Right lung (tissue), 10 donors: ENCODE results near the gene MBD3L1. TPM values are rescaled to one million over a fixed set of nuclear protein-coding genes. Genes with fewer than 3 reads are reported as not detected.
A peak's percentile ranks its signal among the peaks of the same experiment; 100 is the strongest.

ENCODE experiments used
- DNase-seq, 2 donors: peaks; one replicate each; pipeline ENCODE4 v3.0.0-alpha.2; 2013
- long read RNA-seq, 8 donors: transcript quantifications; one replicate each; lab custom pipeline, GENCODE V29; 2026
- polyA plus RNA-seq, 5 donors: library from polyadenylated mRNA; unstranded; fragments of 120-200 nt; gene quantifications; one replicate each; pipeline versions ENCODE4 v1.2.1 to v1.2.3, GENCODE V29; 2013; ENCODE audit warnings: inconsistent platforms in 1 of 5, low replicate concordance in 1 of 5; ENCODE audit not compliant: insufficient read length in 5 of 5, insufficient read depth in 1 of 5

Gene MBD3L1
- not detected for polyA plus RNA-seq
- long read RNA-seq, donor 1: 0 reads
- long read RNA-seq, donor 2, partial matches to known transcripts: 0 of 1 reads
- long read RNA-seq, donor 2, other reads (novel, unspliced or antisense): 0 of 1 reads
- long read RNA-seq, donor 3: 0 reads
- long read RNA-seq, donor 4: 0 reads
- long read RNA-seq, donor 5: 0 reads
- long read RNA-seq, donor 6: 0 reads
- long read RNA-seq, donor 7: 0 reads
- long read RNA-seq, donor 8: 0 reads

DNA sequence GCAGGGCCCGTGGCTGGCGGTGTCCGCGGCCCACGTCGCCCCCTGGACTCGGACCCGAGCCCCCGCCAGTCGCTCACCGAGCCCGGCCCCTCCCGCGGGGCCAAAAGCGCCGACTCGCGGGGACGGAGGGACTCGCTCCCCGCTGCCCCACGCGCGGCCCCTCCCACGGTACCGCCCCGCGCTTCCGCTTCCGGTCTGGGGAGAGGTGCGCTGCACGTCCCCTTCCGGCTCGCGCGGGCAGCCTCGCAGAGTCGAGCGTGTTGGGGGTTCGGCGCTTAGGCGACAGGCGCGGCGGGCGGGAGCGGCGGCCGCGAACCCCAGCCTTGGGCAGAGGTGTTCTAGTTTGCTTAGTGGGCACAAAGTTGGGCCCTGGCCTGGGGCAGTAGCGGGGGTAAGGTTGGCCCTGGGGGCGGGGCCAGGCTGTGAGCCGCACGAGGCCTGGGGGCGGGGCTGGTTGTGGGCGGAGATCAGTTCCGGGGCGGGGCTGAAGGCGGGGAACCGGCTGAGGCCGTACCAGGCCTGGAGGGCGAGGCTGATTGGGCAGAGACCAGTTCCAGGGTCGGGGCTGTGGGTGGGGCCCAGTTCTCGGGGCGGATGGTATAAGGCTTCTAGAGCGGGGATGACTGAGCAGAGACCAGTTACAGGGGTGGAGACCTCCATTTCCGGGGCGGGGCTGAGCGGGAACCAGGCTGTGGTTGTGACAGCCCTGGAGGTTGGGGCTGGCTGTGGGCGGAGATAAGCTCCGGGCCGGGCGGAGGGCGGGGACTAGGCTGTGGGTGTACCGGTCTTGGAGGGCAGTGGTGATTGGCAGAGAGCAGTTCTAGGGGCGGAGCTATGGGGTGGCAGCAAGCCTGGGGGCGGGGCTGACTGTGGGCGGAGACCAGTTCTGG lies at the start of gene MBD3L1, which contains the start of gene ZNF558:
MBD3L1 (plus strand) TSS at position 246 of the 890 bp plus-strand sequence. CDS start 10,302 bp downstream, outside the sequence.
ZNF558 (minus strand) TSS at position 173 of the 890 bp plus-strand sequence. CDS start 9,645 bp downstream, outside the sequence.
- DNase-seq: peak; percentile 95 to 96

DNA sequence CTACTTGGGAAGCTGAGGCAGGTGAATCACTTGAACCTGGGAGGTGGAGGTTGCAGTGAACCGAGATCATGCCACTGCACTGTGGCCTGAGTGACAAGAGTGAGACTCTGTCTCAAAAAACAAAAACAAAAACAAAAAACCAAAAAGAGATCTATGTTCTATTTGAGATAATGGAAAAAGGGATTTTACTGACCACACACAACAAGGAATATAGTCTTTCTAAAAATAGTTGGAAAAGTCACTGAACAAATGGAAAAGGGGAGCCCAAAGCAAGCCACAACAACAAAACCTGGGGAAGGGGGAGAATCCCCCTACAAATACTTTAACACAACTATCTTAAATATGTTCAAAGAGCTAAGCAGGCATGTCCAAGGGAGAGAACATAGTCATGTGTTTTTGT lies 37.4 kb upstream of the MBD3L1 start:
- no peak for DNase-seq

DNA sequence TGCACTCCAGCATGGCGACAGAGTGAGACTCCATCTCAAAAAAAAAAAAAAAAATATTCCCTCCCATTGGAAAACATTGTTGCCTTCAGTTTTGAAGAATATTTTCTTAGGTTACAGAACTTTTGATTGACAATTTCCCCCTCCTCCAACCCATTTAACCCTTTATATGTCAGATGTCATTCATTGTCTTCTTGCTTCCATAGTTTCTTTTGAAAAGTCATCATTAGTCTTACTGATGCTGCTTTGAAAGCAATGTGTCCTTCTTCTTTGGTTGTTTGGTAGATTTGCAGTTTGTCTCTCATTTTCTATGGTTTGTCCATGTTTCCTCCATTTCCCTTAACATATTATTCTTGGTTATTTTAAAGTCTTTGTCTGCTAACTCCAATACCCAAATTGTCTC lies 25.5 kb upstream of the MBD3L1 start:
- no peak for DNase-seq

DNA sequence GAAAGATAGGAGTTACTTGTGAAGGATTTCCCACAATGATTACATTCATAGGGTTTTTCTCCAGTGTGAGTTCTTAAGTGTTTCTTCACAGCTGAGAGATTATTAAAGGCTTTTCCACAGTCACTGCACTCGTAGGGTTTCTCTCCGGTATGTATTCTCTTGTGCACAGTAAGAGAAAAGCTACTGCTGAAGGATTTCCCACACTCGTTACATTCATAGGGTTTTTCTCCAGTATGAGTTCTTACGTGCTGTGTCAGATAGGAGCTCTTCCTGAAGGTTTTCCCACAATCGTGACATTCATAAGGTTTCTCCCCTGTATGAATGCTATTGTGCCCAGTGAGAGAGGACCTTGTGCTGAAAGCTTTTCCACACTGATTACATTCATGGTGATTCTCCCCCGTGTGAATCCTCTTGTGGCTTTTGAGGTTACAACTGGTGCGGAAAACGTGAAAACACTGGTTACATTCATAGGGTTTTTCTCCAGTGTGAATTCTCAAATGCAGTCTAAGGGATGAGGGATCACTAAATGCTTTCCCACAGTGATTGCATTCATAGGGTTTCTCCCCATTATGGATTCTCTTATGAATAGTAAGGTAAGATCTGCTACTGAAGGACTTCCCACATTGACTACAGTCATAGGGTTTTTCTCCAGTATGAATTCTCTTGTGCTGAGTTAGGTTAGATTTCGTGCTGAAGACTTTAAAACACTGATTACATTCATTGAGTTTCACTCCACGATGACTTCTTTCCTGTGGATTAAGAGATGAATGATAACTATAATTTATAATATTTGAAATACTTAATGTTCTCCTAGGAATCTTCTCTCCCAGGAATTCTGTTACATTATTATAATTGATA lies 20.6 kb upstream of the MBD3L1 start:
- no peak for DNase-seq

DNA sequence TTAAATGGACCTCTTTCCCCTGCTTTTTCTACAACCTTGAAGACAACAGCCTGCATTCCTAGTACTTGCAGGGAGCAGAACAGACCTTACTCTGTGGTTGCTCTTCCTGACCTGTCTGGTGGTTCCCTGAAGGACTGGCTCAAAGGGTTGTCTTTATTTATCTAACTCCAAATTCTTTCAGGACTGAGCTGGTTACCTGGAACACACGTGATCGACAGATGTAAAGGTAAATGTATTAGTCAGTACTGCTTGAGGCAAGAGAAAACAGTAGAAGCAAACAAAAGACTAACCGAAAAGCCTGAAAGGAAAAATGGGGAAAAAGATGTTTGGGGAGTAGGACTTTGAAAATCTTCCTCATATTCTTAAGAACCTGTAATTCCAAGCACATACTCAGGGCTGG lies 18.0 kb upstream of the MBD3L1 start:
- DNase-seq: no peak

DNA sequence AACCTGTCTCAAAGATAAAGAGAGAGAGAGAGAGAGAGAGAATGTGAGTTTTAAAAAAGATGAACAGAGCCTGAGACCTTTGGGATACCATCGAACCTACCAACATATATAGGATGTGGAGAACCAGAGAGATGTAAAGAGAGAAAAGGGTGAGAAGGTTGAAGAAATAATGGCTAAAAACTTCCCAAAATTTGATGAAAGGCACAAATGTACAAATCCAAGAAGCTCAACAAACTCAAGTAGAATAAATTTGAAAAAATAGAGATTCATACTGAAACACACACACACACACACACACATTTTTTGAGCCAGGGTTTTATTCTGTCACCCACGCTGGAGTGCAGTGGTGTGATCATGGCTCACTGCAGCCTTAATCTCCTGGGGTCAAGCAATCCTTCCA lies 16.4 kb upstream of the MBD3L1 start:
- DNase-seq: no peak

DNA sequence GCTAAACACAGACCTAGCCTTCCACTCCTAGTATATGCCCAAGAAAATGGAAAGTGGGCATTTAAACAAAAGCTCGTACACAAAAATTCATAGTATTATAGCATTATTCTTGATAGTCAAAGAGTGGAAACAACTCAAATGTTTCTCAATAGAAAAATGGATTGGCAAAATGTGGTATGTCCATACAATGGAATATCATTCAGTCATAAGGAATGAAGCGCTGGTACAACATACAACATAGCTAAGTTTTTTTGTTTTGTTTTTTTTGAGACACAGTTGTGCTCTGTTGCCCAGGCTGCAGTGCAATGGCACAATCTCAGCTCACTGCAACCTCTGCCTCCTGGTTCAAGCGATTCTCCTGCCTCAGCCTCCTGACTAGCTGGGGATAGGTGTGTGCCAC lies 11.9 kb upstream of the MBD3L1 start:
- no peak for DNase-seq

DNA sequence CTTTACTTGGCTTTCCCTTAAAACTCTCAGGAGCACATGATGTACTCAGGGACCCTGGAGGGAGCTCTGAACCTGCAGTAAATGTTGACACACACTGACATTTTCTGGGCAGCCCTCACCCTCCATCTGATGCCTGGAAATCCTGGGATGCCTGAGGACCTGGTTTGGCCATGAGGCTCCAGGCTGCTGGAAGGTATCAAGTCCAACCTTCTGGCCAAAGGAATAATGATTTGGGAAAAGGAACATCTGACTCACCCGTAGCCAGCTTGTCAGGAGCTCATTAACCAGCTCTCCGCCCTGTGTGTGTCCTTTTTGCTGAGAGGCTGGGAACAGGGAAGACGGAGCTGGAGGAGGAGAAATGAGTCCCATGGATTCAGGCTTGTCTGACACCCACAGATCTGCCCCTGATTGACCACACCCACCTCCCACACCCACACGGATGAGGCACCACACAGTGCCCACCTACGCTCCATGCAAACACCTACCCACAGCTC lies 10.4 kb upstream of the MBD3L1 start:
- DNase-seq: no peak

DNA sequence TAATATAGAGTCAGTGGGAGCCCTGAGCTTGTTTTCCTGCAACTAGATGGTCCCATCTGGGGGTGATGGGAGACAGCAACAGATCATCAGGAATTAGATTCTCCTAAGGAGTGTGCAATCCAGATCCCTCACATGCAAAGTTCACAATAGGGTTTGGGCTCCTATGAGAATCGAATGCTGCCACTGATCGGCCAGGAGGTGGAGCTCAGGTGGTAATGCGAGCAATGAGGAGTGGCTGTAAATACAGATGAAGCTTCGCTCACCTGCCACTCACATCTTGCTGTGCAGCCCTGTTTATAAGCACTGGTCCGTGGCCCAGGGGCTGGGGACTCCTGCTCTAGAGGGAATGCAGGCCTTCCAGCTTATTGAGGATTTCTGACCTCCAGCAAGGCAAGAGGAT lies 5.8 kb upstream of the MBD3L1 start:
- no peak for DNase-seq

DNA sequence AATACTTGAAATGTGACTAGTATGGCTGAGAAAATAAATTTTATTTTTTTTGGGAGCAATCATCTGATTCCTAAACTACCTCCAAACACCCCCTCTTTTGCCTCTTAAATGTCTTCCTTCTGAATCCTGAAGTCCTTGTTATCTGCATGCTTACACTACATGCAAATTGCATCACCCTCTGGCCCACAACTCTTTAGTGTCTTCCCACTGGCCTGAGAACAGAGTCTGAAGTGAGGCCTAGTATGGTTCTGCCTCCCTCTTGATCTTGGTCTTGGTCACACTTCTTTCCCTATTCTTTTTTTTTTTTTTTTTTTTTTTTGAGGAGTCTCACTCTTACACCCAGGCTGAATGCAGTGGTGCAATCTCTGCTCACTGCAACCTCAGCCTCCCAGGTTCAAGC lies 4.9 kb upstream of the MBD3L1 start:
- no peak for DNase-seq

DNA sequence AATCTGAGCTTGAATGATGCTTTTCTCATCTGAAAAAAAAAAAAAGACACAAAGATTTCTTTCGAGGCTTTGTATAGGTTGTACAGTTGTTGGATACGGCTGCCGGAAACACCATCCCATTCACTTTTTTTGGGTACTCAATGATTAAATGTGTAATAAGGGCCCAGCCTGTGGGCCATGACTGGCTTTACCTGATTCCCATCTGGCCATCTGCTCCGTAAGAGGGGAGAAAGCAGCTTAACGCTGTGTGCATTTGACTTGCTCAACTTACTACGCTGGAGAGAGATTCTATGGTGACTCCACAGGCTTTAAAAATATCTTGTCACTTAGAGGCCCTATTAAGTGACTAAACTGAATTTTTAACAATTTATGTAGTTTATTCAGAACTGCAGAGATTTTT lies 804 bp upstream of the MBD3L1 start:
- no peak for DNase-seq

DNA sequence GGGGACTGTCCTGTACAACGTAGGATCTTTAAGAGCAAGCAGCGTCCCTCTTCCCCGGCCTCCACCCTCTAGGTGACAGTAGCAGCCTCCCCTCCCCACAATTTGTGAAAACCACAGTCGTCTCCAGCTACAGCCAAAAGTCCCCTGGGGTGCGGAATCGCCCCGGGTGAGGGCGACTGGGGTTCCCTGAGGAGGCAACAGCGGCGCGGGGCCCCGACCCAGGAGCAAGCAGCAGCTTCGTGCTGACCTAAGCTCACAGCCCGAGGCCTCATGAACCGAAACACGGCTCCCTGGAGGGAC lies 395 bp upstream of the MBD3L1 start:
- DNase-seq: no peak

DNA sequence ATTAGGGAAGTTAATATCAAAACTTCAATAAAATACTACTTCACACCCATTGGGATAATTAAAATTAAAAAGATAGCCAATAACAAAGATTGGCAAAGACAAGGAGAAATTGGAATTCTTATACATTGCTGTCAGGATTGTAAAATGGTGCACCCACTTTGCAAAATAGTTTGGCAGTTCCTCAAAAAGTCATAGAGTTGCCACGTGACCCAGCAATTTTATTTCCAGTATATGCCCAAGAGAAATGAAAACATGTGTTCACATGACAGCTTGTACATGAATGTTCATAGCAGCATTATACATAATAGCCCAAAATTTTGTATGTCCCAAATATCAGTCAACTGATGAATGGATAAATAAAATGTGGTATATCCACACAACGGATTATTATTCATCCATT lies 3.3 kb downstream of the MBD3L1 start:
- no peak for DNase-seq

DNA sequence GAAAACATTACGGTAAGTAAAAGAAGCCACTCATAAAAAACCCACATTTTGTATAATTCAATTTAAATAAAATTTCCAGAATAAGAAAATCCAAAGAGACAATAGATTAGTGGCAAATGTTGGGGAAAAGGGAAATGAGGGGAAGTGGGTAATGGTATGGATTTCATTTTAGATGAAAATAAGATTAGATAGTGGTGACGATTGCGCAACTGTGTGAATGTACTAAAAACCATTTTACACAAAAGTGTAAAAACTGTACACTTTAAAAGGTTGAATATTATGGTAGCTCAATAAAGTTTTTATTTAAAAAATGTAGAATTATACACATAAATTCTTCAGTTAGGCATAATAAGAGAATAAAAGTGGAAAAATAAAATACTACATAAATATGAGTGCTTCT lies 3.7 kb downstream of the MBD3L1 start:
- no peak for DNase-seq

DNA sequence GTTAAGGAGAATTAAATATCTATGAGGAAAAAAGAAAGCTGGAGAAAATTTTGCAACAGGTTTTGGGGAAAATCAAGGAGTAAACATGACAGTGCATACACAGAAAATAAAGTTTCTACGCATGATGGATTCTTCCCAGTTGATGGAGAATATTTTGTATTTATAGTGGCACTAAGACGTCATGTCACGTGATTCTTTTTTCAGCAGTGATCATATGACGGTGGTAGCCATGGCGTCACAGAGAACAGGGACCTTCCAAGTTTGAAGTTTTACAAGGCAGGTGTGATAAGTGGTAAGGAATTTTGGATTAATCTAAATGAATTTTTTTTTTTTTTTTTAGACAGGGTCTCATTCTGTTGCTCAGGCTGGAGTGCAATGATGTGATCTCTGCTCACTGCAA lies 8.5 kb downstream of the MBD3L1 start:
- no peak for DNase-seq

DNA sequence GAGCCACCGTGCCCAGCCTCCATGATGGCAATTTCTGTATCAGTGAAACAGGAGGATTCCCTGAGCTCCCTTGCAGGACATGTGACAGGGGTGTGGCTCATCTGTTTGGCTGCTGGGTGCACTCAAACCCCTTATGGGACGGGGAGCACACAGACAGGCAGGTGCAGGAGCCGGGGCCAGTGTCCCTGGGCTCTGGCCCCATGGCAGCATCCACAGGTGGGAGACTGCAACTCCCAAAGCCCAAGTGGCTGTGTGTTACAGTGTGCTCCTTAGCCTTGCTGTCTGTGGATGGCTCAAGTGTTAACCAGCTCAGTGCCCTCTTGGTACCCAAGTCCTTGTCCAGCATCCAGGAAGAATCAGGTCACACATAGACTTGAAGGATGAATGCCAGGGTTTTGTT lies 14.6 kb downstream of the MBD3L1 start:
- DNase-seq: no peak

DNA sequence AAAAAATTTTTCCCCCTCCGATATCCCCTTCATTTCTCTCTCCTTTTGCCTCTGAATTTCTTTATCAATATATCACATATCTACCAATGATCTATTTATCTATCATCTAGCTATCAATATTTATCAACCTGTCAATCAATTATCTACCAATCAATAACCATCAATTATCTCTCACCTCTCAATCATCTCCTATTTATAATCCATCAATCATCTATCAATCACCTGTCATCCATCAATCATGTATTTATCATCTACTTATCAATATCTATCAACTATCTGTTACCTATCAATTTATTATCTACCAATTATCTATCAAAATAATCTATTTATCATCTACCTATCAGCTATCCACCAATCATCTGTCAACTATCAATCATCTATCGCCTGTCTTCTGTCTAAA lies 17.1 kb downstream of the MBD3L1 start:
- DNase-seq: no peak

DNA sequence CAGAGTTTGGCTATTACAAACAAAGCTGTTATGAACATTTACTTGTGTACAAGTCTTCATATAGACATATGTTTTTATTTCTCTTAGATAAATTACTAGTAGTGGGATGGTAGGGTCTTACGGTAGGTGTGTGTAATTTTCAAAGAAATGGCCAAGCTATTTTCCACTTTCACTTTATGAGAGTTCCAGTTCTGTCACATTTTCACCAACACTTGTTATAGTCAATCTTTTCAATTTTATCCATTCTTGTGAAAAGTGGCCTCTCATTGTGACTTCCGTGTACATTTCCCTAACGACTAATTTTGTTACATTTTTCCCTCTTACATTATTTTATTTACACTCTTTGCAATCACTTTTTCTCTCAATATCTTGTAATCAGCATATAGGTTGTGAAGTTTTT lies 18.3 kb downstream of the MBD3L1 start:
- DNase-seq: no peak

DNA sequence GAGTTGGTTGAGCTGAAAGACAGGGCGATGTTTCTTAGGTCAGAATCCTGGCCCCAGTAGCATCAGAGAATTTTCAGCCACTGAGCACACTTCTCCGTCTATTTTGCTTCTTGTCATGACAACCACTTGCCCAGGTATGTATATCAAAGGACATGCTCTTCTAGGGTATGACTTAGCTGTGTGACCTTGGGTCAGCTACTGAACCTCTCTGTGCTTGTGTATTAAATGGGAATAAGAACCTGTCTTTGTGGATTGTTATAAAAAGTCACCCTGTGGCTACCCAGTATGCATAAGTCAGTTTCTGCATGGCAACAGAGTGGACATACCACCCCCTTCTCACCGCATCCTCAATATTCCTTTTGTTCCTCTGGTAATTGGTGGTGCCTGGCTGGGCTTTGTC lies 26.1 kb downstream of the MBD3L1 start:
- no peak for DNase-seq

DNA sequence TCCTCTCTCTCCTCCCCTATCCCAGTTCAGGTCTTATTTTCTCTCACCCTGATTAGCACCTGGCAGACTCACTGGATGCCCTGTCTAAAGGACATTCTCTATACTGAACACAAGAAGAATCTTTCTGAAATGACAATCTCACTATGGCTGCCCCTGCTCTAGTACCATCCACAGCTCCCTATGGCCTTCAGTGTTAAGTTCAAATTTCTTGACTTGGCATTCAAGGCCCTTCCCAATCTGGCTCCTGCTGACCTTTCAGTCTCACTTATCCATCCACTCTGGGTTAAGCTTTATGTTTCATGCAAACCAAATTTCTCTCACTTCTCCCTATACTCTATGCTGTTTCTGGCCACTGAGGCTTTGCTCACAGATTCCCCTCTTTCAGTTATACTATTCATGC lies 34.2 kb downstream of the MBD3L1 start:
- no peak for DNase-seq

DNA sequence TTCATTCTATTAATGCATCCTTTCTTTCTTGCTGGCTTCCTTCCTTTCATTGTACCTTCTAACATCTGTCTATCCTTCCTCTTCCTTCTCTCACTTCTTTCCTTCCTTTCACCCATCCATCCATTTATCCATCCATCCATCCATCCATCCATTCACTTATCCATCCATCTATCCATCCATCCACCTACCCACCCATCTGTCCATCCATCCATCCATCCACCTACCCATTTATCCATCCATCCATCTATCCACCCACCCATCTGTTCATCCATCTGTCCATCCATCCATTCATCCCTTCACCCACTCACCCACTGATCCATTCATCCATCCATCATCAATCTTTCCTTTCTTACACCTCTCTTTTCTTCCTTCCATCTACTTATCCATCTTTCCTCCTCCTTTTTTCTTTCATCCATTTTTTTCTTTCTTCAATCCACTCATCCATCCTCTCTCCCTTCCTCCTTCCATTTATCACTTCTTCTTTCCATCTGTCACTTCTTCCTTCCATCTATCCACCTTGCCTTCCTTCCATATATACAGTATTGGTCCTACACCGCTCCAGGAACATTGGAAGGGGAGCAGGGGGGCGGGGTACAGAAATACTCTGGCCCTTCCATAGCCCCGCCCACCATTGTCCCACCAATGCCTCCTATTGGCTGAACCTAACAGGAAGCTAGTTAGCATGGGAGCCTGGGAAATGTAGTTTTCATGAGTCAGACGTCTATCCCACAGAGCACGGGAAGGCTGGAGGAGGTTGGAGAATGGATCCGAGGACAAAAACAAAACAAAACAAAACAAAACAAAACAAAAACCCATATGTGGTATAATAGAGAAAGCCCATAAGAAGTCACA lies 45.9 kb downstream of the MBD3L1 start:
- no peak for DNase-seq
